ENCODE results near the gene ATF6.
"Not testable (repeated sequence)": the region's sequence is repeated elsewhere in the genome, so short reads cannot be mapped to it uniquely, and the experiment has no call there.

Gene ATF6

DNA sequence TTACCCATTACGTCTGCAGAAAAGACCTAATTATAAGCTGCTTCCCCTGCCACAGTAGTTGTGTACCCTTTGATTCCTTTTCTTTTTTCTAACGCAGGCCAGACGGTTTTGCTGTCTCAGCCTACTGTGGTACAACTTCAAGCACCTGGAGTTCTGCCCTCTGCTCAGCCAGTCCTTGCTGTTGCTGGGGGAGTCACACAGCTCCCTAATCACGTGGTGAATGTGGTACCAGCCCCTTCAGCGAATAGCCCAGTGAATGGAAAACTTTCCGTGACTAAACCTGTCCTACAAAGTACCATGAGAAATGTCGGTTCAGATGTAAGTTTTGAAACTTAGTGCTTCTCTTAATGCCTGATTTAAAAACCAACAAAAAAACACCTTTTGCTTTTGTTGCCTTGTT, 35.8 kb downstream of the ATF6 start:
- TF ChIP-seq, protein P1, sequence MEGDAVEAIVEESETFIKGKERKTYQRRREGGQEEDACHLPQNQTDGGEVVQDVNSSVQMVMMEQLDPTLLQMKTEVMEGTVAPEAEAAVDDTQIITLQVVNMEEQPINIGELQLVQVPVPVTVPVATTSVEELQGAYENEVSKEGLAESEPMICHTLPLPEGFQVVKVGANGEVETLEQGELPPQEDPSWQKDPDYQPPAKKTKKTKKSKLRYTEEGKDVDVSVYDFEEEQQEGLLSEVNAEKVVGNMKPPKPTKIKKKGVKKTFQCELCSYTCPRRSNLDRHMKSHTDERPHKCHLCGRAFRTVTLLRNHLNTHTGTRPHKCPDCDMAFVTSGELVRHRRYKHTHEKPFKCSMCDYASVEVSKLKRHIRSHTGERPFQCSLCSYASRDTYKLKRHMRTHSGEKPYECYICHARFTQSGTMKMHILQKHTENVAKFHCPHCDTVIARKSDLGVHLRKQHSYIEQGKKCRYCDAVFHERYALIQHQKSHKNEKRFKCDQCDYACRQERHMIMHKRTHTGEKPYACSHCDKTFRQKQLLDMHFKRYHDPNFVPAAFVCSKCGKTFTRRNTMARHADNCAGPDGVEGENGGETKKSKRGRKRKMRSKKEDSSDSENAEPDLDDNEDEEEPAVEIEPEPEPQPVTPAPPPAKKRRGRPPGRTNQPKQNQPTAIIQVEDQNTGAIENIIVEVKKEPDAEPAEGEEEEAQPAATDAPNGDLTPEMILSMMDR (IDR thresholded peaks at IDR 0.05; ENCODE audit: insufficient read depth, missing control alignments), result no peak
- FAIRE-seq, result no peak
- no peak for DNase-seq (ENCODE audit: insufficient read length, low spot score)

DNA sequence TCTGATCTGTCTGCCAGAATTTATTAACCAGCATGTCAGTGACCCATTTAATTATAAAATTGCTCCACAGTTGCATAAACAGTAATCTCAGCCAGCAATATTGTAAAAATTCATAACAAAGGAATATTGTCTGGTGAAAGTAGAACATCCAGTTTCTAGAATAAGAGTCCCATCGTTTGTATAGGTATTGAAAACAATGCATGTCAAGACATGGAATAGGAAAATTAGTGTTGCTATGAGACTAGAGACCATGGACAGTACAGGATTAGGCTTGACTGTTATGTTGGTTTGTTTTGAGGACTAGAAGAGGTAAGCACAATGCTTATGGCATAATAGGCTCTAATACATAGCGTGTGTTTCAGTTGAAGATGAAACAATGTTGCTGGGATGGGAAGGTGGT, 37.1 kb downstream of the ATF6 start:
- FAIRE-seq, result peak; percentile 92

DNA sequence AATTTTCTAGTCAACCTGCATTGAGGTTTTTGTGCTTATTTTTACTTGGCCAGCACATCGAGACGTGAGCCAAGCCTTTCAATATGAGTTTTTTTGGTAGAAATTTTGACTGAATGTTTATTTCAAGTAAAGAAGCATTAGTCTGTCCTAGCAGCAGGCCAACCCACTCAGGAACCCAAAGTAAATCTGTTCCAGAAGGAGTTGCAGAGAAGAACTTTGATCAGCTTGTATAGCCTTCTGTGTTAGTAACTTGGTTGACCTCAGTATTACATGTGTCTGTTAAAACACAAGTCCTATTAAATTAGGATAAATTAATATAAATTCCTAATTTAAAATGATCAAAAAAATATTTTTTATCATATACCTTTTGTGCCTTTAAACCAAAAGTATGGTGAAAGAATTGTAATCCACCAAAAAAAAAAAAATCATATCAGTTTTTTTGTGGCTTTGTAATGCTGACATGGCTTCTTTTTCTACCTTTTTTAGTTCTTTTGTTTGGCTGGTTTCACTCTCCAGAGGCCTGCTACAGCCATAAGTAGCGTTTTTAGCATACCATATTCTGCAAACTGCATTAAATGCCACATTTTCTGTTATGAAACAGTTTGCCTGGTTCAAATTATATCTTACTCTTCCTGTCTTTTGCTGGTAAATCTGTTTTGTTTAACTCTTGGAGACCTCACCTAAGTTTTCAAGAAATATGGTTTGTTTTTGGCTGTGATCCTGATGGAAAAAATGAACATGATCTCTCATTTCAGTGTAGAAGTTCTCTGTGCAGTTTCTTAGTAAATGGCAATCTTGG, 39.5 kb downstream of the ATF6 start:
- TF ChIP-seq, protein P1 (IDR thresholded peaks at IDR 0.05; ENCODE audit: insufficient read depth, missing control alignments), result no peak
- no peak for FAIRE-seq
- DNase-seq (ENCODE audit: insufficient read length, low spot score), result no peak

More for the DNA sequence above, 37.1 kb downstream of the ATF6 start:
- no peak for DNase-seq (ENCODE audit: insufficient read length, low spot score)
- TF ChIP-seq, protein P1 (IDR thresholded peaks at IDR 0.05; ENCODE audit: insufficient read depth, missing control alignments), result no peak

DNA sequence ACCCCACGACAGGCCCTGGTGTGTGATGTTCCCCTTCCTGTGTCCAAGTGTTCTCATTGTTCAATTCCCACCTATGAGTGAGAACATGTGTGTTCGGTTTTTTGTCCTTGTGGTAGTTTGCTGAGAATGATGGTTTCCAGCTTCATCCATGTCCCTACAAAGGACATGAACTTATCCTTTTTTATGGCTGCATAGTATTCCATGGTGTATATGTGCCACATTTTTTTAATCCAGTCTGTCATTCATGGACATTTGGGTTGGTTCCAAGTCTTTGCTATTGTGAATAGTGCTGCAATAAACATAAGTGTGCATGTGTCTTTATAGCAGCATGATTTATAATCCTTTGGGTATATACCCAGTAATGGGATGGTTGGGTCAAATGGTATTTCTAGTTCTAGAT, 43.1 kb downstream of the ATF6 start:
- FAIRE-seq; DNase-seq (ENCODE audit: insufficient read length, low spot score): not testable (repeated sequence)

DNA sequence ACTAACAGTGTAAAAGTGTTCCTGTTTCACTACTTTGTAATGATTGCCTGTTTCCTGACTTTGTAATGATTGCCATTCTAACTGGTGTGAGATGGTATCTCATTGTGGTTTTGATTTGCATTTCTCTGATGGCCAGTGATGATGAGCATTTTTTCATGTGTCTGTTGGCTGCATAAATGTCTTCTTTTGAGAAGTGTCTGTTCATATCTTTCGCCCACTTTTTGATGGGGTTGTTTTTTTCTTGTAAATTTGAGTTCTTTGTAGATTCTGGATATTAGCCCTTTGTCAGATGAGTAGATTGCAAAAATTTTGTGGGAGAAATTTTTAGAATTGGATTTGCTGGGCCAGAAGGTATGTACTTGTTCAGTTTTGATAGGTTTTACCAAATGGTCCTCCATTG, 43.5 kb downstream of the ATF6 start:
- not testable (repeated sequence) for FAIRE-seq; DNase-seq (ENCODE audit: insufficient read length, low spot score)

DNA sequence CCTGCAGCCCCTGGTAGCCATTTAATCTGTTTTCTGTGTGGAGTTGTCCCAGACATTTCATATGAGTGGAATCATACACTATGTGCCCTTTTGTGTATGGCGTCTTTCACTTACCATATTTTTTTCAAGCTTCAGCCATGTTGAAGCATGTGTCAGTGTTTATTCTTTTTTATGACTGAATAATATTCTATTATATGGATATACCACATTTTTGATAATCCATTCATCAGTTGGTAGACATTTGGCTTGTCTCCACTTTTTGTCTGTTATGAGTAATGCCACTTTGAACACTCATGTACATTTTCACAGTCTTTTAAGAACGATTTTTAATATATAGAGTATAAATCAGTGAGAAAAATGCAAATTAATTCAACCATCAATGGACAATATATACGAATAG, 44.7 kb downstream of the ATF6 start:
- DNase-seq (ENCODE audit: insufficient read length, low spot score) (no peak), FAIRE-seq (no peak)
- TF ChIP-seq, protein P1 (IDR thresholded peaks at IDR 0.05; ENCODE audit: insufficient read depth, missing control alignments), result no peak

DNA sequence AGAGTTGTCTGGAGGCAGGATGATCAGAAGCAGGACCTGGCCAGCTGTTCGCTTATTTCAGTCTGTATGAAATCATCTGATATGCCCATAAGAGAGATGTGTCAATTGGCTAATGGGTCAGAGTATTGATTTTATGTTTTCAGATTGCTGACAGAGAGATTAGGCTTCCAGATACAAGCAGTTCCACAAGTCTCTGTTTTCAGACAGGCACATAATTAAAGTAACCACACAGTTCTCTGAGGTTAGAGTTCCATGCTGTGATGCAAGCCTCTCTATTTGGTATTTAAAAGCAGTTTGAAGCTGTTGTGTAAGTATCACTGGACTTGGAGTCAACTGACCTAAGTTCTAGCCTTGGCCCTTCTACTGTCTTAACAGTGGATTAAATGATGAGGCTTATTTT, 50.1 kb downstream of the ATF6 start:
- TF ChIP-seq, protein P1 (IDR thresholded peaks at IDR 0.05; ENCODE audit: insufficient read depth, missing control alignments), result no peak
- DNase-seq (ENCODE audit: insufficient read length, low spot score), result no peak
- peak; percentile 81 for FAIRE-seq

DNA sequence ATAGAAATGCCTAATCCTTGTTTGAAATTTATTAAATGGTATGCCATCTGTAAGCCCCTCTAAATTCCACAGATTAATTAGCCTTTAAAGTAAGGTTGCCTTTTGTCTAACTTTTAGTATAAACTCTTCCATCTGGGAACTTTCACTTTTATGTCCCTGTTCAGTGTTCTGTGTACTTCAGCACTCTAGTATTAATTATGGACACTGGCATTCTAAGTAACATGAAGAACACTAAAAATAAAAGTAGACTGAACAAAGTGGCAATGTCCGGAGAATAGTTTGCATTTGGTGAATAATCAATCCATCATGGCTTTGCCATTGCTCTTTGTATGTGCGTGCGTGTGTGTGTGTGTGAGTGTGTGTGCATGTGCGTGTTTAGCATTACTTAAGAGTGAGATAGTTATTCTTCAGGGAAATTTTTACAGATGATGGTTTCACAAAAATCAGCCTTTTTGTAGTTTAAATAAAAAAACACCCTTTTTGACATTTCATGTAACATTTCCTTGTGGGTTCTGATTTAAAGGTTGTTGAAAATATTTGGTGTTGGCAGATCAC, 51.1 kb downstream of the ATF6 start:
- peak; percentile 46 for FAIRE-seq
- no peak for DNase-seq (ENCODE audit: insufficient read length, low spot score)
- TF ChIP-seq, protein P1 (IDR thresholded peaks at IDR 0.05; ENCODE audit: insufficient read depth, missing control alignments), result no peak

All from D721Med (cell line).